22Rv1 (cell line): ENCODE data around the gene GALNT16.

ENCODE experiments used
- ZFX ChIP-seq: fragments of 450-650 bp; IDR thresholded peaks from 2 replicates; pipeline ENCODE4 v1.6.1; 2017; ENCODE audit warnings: antibody characterized with exemption, borderline replicate concordance
- TF ChIP-seq, protein P1 (sequence below): fragments of 450-650 bp; IDR thresholded peaks from 2 replicates; pipeline ENCODE4 v1.5.1; 2017; ENCODE audit warnings: mild to moderate bottlenecking

DNA sequence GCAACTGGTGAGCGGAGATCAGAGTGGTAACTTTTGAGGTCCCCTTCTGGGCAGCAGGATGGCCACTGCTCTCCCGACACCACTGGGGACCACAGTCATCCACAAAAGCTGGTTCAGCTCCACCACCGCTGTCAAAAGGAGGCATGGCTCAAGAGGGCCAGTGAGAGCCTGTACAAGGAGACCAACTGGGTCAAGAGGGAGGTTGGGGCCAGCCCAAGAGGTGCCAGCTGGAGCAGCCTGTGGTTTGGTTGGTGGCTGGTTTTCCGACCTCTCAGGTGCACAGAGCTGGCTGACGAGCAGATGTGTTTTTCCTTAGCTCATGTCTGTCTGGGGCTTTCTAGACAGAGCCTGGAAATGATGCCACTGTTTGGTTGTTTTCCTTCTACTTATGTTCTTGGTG, 78.0 kb downstream of the GALNT16 start:
- TF ChIP-seq, protein P1, sequence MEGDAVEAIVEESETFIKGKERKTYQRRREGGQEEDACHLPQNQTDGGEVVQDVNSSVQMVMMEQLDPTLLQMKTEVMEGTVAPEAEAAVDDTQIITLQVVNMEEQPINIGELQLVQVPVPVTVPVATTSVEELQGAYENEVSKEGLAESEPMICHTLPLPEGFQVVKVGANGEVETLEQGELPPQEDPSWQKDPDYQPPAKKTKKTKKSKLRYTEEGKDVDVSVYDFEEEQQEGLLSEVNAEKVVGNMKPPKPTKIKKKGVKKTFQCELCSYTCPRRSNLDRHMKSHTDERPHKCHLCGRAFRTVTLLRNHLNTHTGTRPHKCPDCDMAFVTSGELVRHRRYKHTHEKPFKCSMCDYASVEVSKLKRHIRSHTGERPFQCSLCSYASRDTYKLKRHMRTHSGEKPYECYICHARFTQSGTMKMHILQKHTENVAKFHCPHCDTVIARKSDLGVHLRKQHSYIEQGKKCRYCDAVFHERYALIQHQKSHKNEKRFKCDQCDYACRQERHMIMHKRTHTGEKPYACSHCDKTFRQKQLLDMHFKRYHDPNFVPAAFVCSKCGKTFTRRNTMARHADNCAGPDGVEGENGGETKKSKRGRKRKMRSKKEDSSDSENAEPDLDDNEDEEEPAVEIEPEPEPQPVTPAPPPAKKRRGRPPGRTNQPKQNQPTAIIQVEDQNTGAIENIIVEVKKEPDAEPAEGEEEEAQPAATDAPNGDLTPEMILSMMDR, result no peak
- no peak for TF ChIP-seq ZFX
